ENCODE measurements around the gene FAM187B. TPM values are rescaled to one million over a fixed set of nuclear protein-coding genes. Genes with fewer than 3 reads are reported as not detected.

The FAM187B gene
- total RNA-seq, 2 experiments from 2014 or later = not detected

DNA sequence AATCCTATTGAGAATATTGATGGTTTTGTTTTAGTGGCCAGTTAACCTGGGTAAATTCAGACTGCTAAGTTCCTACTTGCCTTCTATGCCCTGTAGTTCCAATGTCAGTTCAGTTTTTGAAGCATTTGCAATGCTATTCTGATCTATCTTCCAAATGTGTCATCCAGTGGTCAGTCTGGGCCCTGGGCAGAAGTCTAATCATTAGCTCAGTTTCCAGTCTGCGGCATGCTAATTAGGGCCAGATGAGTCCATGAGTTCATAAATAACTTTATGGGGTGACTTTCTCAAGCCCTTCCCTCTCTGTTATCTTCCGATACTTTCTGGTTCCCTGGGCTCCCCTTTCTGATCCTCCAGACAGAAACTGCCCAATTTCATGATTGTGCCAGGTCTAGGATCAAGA lies 32.7 kb downstream of the FAM187B start:
- H3K9me3 Mint-ChIP-seq = peaks cover 3% of the 10 kb centered on the region
- no peaks in the 10 kb centered on the region for H3K27me3 Mint-ChIP-seq
- H3K36me3 Mint-ChIP-seq = no peaks in the 10 kb centered on the region
- DNase-seq = no peak
- H3K27ac Mint-ChIP-seq = no peak overlapping the region
- H3K4me1 Mint-ChIP-seq = peaks cover 13% of the 10 kb centered on the region
- H3K4me3 Mint-ChIP-seq = no peak overlapping the region

DNA sequence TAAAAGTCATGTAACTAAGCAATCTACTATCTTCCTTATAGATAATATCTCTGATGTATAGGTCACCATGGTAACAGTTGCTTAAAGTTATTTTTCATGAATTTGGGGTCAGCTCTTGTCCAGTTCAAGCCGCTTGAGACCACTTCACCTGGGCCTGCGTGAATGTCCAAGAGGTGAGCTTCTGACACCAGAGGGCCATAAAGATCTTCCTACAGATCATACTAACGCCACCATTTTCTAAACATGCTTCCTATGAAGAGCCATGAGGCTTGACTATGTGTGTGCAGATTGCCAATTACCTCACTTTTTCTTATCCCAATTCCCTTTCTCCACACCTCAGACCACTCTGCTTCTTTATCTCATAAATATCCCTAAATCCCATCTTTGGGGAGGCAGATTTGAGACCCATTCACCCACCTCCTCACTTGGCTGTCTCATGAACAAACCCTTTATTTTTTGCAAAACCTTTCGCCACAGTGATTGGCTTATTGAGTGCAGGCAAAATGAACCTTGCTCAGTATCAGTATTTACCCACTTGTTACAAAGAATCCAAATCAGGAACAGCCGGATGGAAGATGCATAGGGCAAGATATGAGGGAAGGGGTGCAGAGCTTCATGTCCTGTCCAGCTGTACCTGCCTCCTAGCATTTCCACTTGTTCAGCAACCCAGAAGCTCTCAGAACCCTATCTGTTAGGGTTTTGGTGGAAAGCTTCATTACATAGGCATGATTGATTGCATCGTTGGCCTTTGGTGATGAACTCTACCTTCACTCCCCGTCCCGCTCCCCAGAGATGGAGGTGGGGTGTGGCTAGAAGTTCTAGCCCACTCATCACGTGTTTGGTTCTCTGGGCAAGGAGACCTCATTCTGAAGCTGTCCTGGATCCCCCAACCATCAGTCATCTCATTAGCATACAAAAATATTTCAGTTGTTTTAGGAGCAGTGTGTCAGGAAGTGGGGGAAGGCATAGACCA lies 34.2 kb downstream of the FAM187B start:
- peaks cover 3% of the 10 kb centered on the region for H3K9me3 Mint-ChIP-seq
- H3K4me1 Mint-ChIP-seq = peaks cover 11% of the 10 kb centered on the region
- H3K27ac Mint-ChIP-seq = no peak overlapping the region
- no peaks in the 10 kb centered on the region for H3K27me3 Mint-ChIP-seq
- no peak for DNase-seq
- H3K36me3 Mint-ChIP-seq = no peaks in the 10 kb centered on the region
- no peak overlapping the region for H3K4me3 Mint-ChIP-seq

GRCh38 chr19:35184884-35185283 lies 43.7 kb downstream of the FAM187B start:
- Mint-ChIP-seq H3K27ac (no peak overlapping the region), H3K4me3 (no peak overlapping the region), H3K36me3 (peaks cover 2% of the 10 kb centered on the region), H3K27me3 (no peaks in the 10 kb centered on the region), H3K4me1 (peaks cover 6% of the 10 kb centered on the region), H3K9me3 (peaks cover 15% of the 10 kb centered on the region)
- no peak for DNase-seq

GRCh38 chr19:35184267-35184666 lies 44.3 kb downstream of the FAM187B start:
- Mint-ChIP-seq H3K4me3 (no peak overlapping the region), H3K27ac (no peak overlapping the region), H3K9me3 (peaks cover 15% of the 10 kb centered on the region)

GRCh38 chr19:35181387-35181786 lies 47.2 kb downstream of the FAM187B start:
- peaks cover 20% of the 10 kb centered on the region for H3K9me3 Mint-ChIP-seq

More at GRCh38 chr19:35184267-35184666, 44.3 kb downstream of the FAM187B start:
- peaks cover 11% of the 10 kb centered on the region for H3K4me1 Mint-ChIP-seq
- peaks cover 2% of the 10 kb centered on the region for H3K36me3 Mint-ChIP-seq
- no peak for DNase-seq
- no peaks in the 10 kb centered on the region for H3K27me3 Mint-ChIP-seq

DNA sequence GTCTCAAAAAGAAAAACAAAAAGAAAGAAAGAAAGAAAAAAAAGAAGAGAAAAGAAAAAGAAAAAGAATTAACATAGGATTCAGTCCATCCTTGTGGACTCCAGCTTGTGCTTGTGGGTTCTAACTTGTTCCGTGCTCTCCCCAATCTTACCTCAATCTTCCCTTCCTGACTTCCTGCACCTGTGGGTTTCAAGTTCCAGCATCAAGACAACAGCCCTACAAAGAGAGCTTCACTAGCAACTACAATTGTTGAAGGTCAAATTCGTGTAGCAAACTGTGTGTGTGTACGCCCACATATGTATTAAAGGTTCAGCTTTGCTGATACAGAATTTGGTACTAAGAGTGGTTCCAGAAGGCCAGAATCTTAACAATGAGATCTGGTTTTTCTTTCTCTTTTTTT lies 48.7 kb downstream of the FAM187B start:
- Mint-ChIP-seq H3K9me3 (peaks cover 16% of the 10 kb centered on the region), H3K36me3 (peaks cover 2% of the 10 kb centered on the region), H3K27ac (no peak overlapping the region), H3K4me3 (no peak overlapping the region), H3K27me3 (no peaks in the 10 kb centered on the region), H3K4me1 (peaks cover 23% of the 10 kb centered on the region)
- DNase-seq = no peak

More at GRCh38 chr19:35181387-35181786, 47.2 kb downstream of the FAM187B start:
- Mint-ChIP-seq H3K4me3 (no peak overlapping the region), H3K4me1 (peaks cover 17% of the 10 kb centered on the region), H3K36me3 (peaks cover 2% of the 10 kb centered on the region), H3K27me3 (no peaks in the 10 kb centered on the region), H3K27ac (no peak overlapping the region)
- no peak for DNase-seq

DNA sequence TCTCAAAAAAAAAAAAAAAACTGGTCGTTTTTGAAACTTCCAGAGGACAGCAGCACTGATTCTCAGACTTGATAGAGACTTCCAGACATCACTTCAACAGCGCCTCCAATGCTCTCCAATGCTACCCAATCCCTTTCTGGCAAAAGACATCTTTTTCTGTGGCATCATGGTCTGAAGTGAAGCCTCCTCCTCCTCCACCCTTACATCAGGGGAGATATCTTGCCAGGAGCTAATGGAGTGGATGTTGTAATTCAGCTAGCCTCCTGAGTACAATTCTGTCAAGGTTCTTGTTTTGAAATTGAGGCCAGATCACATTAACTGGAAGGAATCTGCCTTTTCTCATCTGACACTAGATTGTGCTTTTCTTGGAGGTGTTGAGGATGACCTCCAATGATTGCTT lies 49.8 kb downstream of the FAM187B start:
- H3K27ac Mint-ChIP-seq = no peak overlapping the region
- no peaks in the 10 kb centered on the region for H3K27me3 Mint-ChIP-seq
- peaks cover 5% of the 10 kb centered on the region for H3K36me3 Mint-ChIP-seq
- peaks cover 24% of the 10 kb centered on the region for H3K4me1 Mint-ChIP-seq
- peaks cover 9% of the 10 kb centered on the region for H3K9me3 Mint-ChIP-seq
- DNase-seq = no peak
- no peak overlapping the region for H3K4me3 Mint-ChIP-seq

DNA sequence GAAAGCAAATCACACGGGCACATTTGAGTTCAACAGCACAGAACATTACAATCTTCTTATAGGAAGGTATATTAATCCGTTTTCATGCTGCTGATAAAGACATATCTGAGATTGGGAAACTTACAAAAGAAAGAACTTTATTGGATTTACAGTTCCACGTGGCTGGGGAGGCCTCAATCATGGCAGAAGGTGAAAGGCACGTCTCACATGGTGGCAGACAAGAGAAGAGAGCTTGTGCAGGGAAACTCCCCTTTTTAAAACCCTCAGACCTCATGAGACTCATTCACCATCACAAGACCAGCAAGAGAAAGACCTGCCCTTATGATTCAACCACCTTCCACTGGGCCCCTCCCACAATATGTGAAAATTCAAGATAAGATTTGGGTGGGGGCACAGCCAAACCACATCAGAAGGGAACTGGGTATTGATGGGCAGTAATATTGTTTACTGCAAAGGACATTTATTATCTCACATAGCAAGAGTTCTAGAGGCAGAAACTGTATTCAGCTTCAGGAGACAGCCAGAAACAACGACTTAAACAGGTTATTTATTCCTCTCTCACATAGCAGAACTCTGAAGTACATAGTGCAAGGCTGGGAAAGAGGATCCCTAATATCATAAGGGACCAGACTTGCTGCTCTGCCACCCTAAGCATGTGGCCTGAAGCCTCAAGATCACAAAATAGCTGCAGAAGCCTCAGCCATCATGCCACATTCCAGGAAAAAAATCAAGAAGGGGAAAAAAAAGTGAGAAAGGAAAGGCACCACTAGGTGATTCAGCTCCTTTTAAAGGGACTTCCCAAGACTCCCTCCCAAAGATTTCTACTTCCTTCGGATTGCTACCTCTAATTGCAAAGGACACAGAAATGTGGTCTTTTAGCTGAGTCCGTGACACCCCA lies 50.9 kb downstream of the FAM187B start:
- no peak for DNase-seq
- Mint-ChIP-seq H3K4me1 (peaks cover 25% of the 10 kb centered on the region), H3K36me3 (peaks cover 12% of the 10 kb centered on the region), H3K4me3 (no peak overlapping the region), H3K9me3 (peaks cover 7% of the 10 kb centered on the region), H3K27ac (no peak overlapping the region), H3K27me3 (no peaks in the 10 kb centered on the region)

GRCh38 chr19:35176181-35176570 lies 52.4 kb downstream of the FAM187B start:
- Mint-ChIP-seq H3K36me3 (peaks cover 23% of the 10 kb centered on the region), H3K4me3 (no peak overlapping the region), H3K27me3 (no peaks in the 10 kb centered on the region), H3K27ac (no peak overlapping the region), H3K4me1 (peaks cover 32% of the 10 kb centered on the region), H3K9me3 (peaks cover 7% of the 10 kb centered on the region)
- DNase-seq = no peak

Other genes with a start within 250 kb of the FAM187B start
- gene GRAMD1A, start 228.4 kb downstream of the FAM187B start, total RNA-seq = 100 to 1,000 TPM; 135 to 140 TPM
- gene SCN1B, start 198.3 kb downstream of the FAM187B start, total RNA-seq = under 1 TPM; 0.45 to 0.98 TPM
- gene HPN, start 187.0 kb downstream of the FAM187B start, total RNA-seq = under 1 TPM in 1 of 2 experiments, not detected in 1; 0.31 TPM
- gene FXYD3, start 112.9 kb downstream of the FAM187B start, total RNA-seq = not detected
- gene LGI4, start 93.7 kb downstream of the FAM187B start, total RNA-seq = not detected
- 1 to 10 TPM; 1.1 TPM for gene FXYD1, start 89.9 kb downstream of the FAM187B start, total RNA-seq
- gene FXYD7, start 85.5 kb downstream of the FAM187B start, total RNA-seq = under 1 TPM; 0.54 to 0.62 TPM
- 100 to 1,000 TPM; 272 to 275 TPM for gene FXYD5, start 74.0 kb downstream of the FAM187B start, total RNA-seq
- gene LSR, start 20.3 kb upstream of the FAM187B start, total RNA-seq = 10 to 100 TPM; 40.6 to 43.9 TPM
- gene USF2, start 40.2 kb upstream of the FAM187B start, total RNA-seq = 100 to 1,000 TPM; 105 to 109 TPM
- gene HAMP, start 53.8 kb upstream of the FAM187B start, total RNA-seq = under 1 TPM; 0.32 to 0.37 TPM
- under 1 TPM; 0.20 to 0.29 TPM for gene MAG, start 63.4 kb upstream of the FAM187B start, total RNA-seq
- 1 to 10 TPM; 3.0 to 3.2 TPM for gene CD22, start 100.4 kb upstream of the FAM187B start, total RNA-seq
- under 1 TPM in 1 of 2 experiments, not detected in 1; 0.08 TPM for gene FFAR1, start 119.2 kb upstream of the FAM187B start, total RNA-seq
- gene FFAR3, start 129.7 kb upstream of the FAM187B start, total RNA-seq = 1 to 10 TPM; 1.2 to 1.3 TPM
- under 1 TPM in 1 of 2 experiments, not detected in 1; 0.16 TPM for gene GPR42, start 142.3 kb upstream of the FAM187B start, total RNA-seq
- gene FFAR2, start 219.5 kb upstream of the FAM187B start, total RNA-seq = not detected

Data from activated naive CD8-positive, alpha-beta T cell treated with anti-CD3 and anti-CD28 coated beads for 36 hours (primary cell).